H9 (cell line): ENCODE data around the gene GALNT9. TPM values are rescaled to one million over a fixed set of nuclear protein-coding genes. Genes with fewer than 3 reads are reported as not detected.
A peak's percentile ranks its signal among the peaks of the same experiment; 100 is the strongest.

Source experiments
- DNase-seq: peaks from one replicate; pipeline ENCODE4 v3.0.0-alpha.2; 2017
- H2AFZ ChIP-seq: one replicate; pipeline ENCODE4 v1.6.1; 2013; ENCODE audit warnings: mild to moderate bottlenecking, low read length, control low read depth, moderate library complexity
- H2AK5ac ChIP-seq: 2 replicates; pipeline ENCODE4 v1.6.1; 2013; ENCODE audit warnings: low read length, control low read depth, mixed read lengths; ENCODE audit not compliant: insufficient read length
- H2BK120ac ChIP-seq: one replicate; pipeline ENCODE4 v1.6.1; 2013; ENCODE audit warnings: low read depth, mild to moderate bottlenecking, low read length, control low read depth, inconsistent platforms; ENCODE audit not compliant: poor library complexity, severe bottlenecking
- H2BK12ac ChIP-seq: 2 replicates; pipeline ENCODE4 v1.6.1; 2013; ENCODE audit warnings: low read length, control low read depth, mixed read lengths, low read depth; ENCODE audit not compliant: insufficient read length
- H2BK15ac ChIP-seq: 2 replicates; pipeline ENCODE4 v1.6.1; 2013; ENCODE audit warnings: low read depth, low read length, control low read depth
- H2BK20ac ChIP-seq: one replicate; pipeline ENCODE4 v1.6.1; 2013; ENCODE audit warnings: low read depth, mild to moderate bottlenecking, low read length, control low read depth, inconsistent platforms; ENCODE audit not compliant: poor library complexity, severe bottlenecking
- H2BK5ac ChIP-seq: 2 replicates; pipeline ENCODE4 v1.6.1; 2013; ENCODE audit warnings: low read length, control low read depth, mixed read lengths; ENCODE audit not compliant: insufficient read length
- H3K14ac ChIP-seq: 2 replicates; pipeline ENCODE4 v1.6.1; 2013; ENCODE audit warnings: low read length, control low read depth; ENCODE audit not compliant: insufficient read depth
- H3K18ac ChIP-seq: 2 replicates; pipeline ENCODE4 v1.6.1; 2013; ENCODE audit warnings: low read depth, mild to moderate bottlenecking, mixed read lengths, low read length, control low read depth; ENCODE audit not compliant: insufficient read length
- H3K23ac ChIP-seq: 2 replicates; pipeline ENCODE4 v1.6.1; 2013; ENCODE audit warnings: low read length, control low read depth, mixed read lengths, low read depth; ENCODE audit not compliant: insufficient read length
- H3K23me2 ChIP-seq: 2 replicates; pipeline ENCODE4 v1.6.1; 2013; ENCODE audit warnings: low read depth, mild to moderate bottlenecking, mixed read lengths, low read length, control low read depth; ENCODE audit not compliant: insufficient read length, poor library complexity, severe bottlenecking
- H3K27ac ChIP-seq: 2 replicates; pipeline ENCODE4 v1.5.1; 2013; ENCODE audit warnings: low read length, control low read depth, mixed read lengths, low read depth; ENCODE audit not compliant: insufficient read length
- H3K27me3 ChIP-seq: 2 replicates; pipeline ENCODE4 v1.6.1; 2013; ENCODE audit warnings: low read length, control low read depth, inconsistent platforms; ENCODE audit not compliant: insufficient read depth
- H3K4ac ChIP-seq: 2 replicates; pipeline ENCODE4 v1.6.1; 2013; ENCODE audit warnings: low read depth, mild to moderate bottlenecking, control low read depth, inconsistent platforms, low read length, moderate library complexity
- H3K4me1 ChIP-seq: 2 replicates; pipeline ENCODE4 v1.6.1; 2013; ENCODE audit warnings: low read length, control low read depth, inconsistent platforms; ENCODE audit not compliant: insufficient read depth
- H3K4me2 ChIP-seq: 2 replicates; pipeline ENCODE4 v1.6.1; 2013; ENCODE audit warnings: low read length, control low read depth, mixed read lengths; ENCODE audit not compliant: insufficient read length, insufficient read depth
- H3K56ac ChIP-seq: 2 replicates; pipeline ENCODE4 v1.6.1; 2013; ENCODE audit warnings: low read depth, mild to moderate bottlenecking, mixed read lengths, low read length, control low read depth; ENCODE audit not compliant: insufficient read length
- H3K79me1 ChIP-seq: 2 replicates; pipeline ENCODE4 v1.6.1; 2013; ENCODE audit warnings: low read depth, mild to moderate bottlenecking, moderate library complexity, low read length, control low read depth, inconsistent platforms; ENCODE audit not compliant: insufficient read depth, poor library complexity, severe bottlenecking
- H3K79me2 ChIP-seq: 2 replicates; pipeline ENCODE4 v1.6.1; 2013; ENCODE audit warnings: low read length, control low read depth, inconsistent platforms; ENCODE audit not compliant: insufficient read depth
- H3K9ac ChIP-seq: 2 replicates; pipeline ENCODE4 v1.6.1; 2013; ENCODE audit warnings: low read length, control low read depth, mixed read lengths; ENCODE audit not compliant: insufficient read length; ENCODE audit errors: extremely low read depth
- H3K9me3 ChIP-seq: one replicate; pipeline ENCODE4 v1.6.1; 2013; ENCODE audit warnings: low read depth, low read length, inconsistent platforms; ENCODE audit not compliant: control insufficient read depth
- H3T11ph ChIP-seq: one replicate; pipeline ENCODE4 v1.6.1; 2013; ENCODE audit warnings: mild to moderate bottlenecking, low read length, control low read depth, inconsistent platforms
- H4K20me1 ChIP-seq: one replicate; pipeline ENCODE4 v1.6.1; 2013; ENCODE audit not compliant: control insufficient read depth, insufficient read length, insufficient read depth
- H4K5ac ChIP-seq: 2 replicates; pipeline ENCODE4 v1.6.1; 2013; ENCODE audit warnings: low read depth, mild to moderate bottlenecking, mixed read lengths, low read length, control low read depth; ENCODE audit not compliant: insufficient read length
- H4K8ac ChIP-seq: replicated peaks from 2 replicates; pipeline ENCODE4 v1.6.1; 2013; ENCODE audit warnings: low read length, control low read depth, mixed read lengths, low read depth; ENCODE audit not compliant: insufficient read length
- H4K91ac ChIP-seq: 2 replicates; pipeline ENCODE4 v1.6.1; 2013; ENCODE audit warnings: low read depth, mild to moderate bottlenecking, moderate library complexity, mixed read lengths, low read length, control low read depth; ENCODE audit not compliant: insufficient read length
- H3K27ac Mint-ChIP-seq, 3 experiments: 2 replicates in 2 of 3; 3 replicates in 1 of 3; pipeline ENCODE4 v1.8.0; 2020 to 2021; ENCODE audit warnings: mixed read lengths in 3 of 3, mild to moderate bottlenecking in 1 of 3, moderate library complexity in 1 of 3
- H3K27me3 Mint-ChIP-seq: 2 replicates; pipeline ENCODE4 v1.8.0; 2021; ENCODE audit warnings: low read depth, mild to moderate bottlenecking, moderate library complexity, mixed read lengths
- H3K36me3 Mint-ChIP-seq, 3 experiments: 2 replicates in 2 of 3; 3 replicates in 1 of 3; pipeline ENCODE4 v1.8.0; 2020 to 2021; ENCODE audit warnings: low read depth in 3 of 3, mixed read lengths in 3 of 3; ENCODE audit not compliant: insufficient read depth in 1 of 3
- H3K4me1 Mint-ChIP-seq, 2 experiments: 2 replicates each; pipeline ENCODE4 v1.8.0; 2020; ENCODE audit warnings: mixed read lengths in 2 of 2
- H3K4me3 Mint-ChIP-seq, 2 experiments: 2 replicates in 1 of 2; 3 replicates in 1 of 2; pipeline ENCODE4 v1.8.0; 2020 to 2021; ENCODE audit warnings: mild to moderate bottlenecking in 2 of 2, mixed read lengths in 2 of 2, moderate library complexity in 1 of 2
- H3K9me3 Mint-ChIP-seq, 2 experiments: 2 replicates in 1 of 2; 3 replicates in 1 of 2; pipeline ENCODE4 v1.8.0; 2020; ENCODE audit warnings: mild to moderate bottlenecking in 2 of 2, mixed read lengths in 2 of 2, moderate library complexity in 1 of 2
- CTCF ChIP-seq: fragments of 200-600 bp; sonication (generic); conservative IDR thresholded peaks from 3 replicates; pipeline ENCODE4 v1.8.0; 2021; ENCODE audit warnings: antibody characterized with exemption, mild to moderate bottlenecking
- WGBS: extraction: QIAGEN DNeasy Blood & Tissue Kit; methylation state at CpG from one replicate; pipeline ENCODE4 v1.1.7; 2013; ENCODE audit warnings: missing lambda C conversion rate, low lambda C conversion rate, mixed read lengths; ENCODE audit not compliant: insufficient read length; ENCODE audit errors: extremely low coverage; 5-methylcytosine and 5-hydroxymethylcytosine counted together
- total RNA-seq: library from RNA; stranded (reverse); gene quantifications from 2 replicates; pipeline ENCODE4 v1.2.1, GENCODE V29; 2021

GALNT9 gene
- total RNA-seq, 1 experiment from 2014 or later, result 0.35 TPM

DNA sequence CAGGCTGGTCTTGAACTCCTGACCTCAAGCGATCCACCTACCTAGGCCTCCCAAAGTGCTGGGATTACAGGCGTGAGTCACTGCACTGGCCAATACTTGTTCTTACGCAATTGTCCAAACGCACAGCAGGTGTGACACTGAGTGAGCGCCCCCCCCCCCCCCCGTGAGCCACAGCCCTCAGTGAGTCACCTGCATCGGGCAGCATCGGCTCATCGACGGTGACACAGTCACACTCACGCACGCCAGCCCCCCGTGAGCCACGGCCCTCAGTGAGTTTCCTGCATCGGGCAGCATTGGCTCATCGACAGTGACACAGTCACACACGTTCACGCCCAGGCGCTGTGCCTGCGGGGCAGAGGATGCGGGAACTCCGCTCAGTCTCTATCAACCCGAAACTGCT is 42.5 kb downstream of the GALNT9 start:
- Histone ChIP-seq H3K4me1 (peaks cover 4% of the 10 kb centered on the region; the same call in 1 of the 2 replicates), H2BK20ac (no peak overlapping the region), H4K5ac (no peak overlapping the region), H3K4ac (no peak overlapping the region), H4K8ac (no peak overlapping the region), H2BK5ac (no peak overlapping the region), H4K91ac (no peak overlapping the region), H2AK5ac (no peak overlapping the region), H3K9ac (no peak overlapping the region), H3K27me3 (peaks cover 2% of the 10 kb centered on the region; the same call in 1 of the 2 replicates), H3K23ac (no peak overlapping the region), H2AFZ (no peak overlapping the region), H3K9me3 (no peaks in the 10 kb centered on the region), H3K4me2 (no peak overlapping the region), H3K79me2 (no peaks in the 10 kb centered on the region), H2BK15ac (no peak overlapping the region), H3K23me2 (no peaks in the 10 kb centered on the region), H3K79me1 (no peaks in the 10 kb centered on the region), H2BK12ac (no peak overlapping the region), H2BK120ac (no peak overlapping the region), H3K18ac (no peak overlapping the region), H3K27ac (no peak overlapping the region), H3K56ac (no peak overlapping the region), H3K14ac (no peak overlapping the region), H3T11ph (no peak overlapping the region), H4K20me1 (no peaks in the 10 kb centered on the region)
- H3K4me3 Mint-ChIP-seq, result peak overlapping the region in 1 of 2 experiments; percentile 23; a peak in 1 of 5 replicates
- no peak overlapping the region for H3K27ac Mint-ChIP-seq
- TF ChIP-seq CTCF, result no peak
- H3K27me3 Mint-ChIP-seq, result peaks cover 49% of the 10 kb centered on the region
- WGBS, result no CpG with 5 or more reads among the region's 23 CpGs
- DNase-seq, result no peak
- peaks cover 18 to 48% of the 10 kb centered on the region in 2 experiments for H3K4me1 Mint-ChIP-seq
- peaks cover 0 to 4% (median under 1%) of the 10 kb centered on the region in 3 experiments; a peak in 1 of 7 replicates for H3K36me3 Mint-ChIP-seq
- peaks cover under 1 to 8% of the 10 kb centered on the region in 2 experiments; a peak in 4 of 5 replicates for H3K9me3 Mint-ChIP-seq
